DOHH2 (cell line): ENCODE results near the gene CABYR.

Experiments
- EZH2phosphoT487 ChIP-seq: fragments of 200-600 bp; sonication (generic); IDR thresholded peaks from 2 replicates; pipeline ENCODE4 v1.6.1; 2017; ENCODE audit warnings: borderline replicate concordance, mild to moderate bottlenecking, antibody characterized with exemption, low read length, moderate library complexity, mixed read lengths
- TF ChIP-seq, protein P1 (sequence below): fragments of 200-600 bp; sonication (generic); IDR thresholded peaks from one replicate; pipeline ENCODE4 v1.5.1; 2014; ENCODE audit warnings: antibody characterized with exemption, mild to moderate bottlenecking, low read depth, low read length; ENCODE audit not compliant: poor library complexity, severe bottlenecking

- TF ChIP-seq, protein P1, sequence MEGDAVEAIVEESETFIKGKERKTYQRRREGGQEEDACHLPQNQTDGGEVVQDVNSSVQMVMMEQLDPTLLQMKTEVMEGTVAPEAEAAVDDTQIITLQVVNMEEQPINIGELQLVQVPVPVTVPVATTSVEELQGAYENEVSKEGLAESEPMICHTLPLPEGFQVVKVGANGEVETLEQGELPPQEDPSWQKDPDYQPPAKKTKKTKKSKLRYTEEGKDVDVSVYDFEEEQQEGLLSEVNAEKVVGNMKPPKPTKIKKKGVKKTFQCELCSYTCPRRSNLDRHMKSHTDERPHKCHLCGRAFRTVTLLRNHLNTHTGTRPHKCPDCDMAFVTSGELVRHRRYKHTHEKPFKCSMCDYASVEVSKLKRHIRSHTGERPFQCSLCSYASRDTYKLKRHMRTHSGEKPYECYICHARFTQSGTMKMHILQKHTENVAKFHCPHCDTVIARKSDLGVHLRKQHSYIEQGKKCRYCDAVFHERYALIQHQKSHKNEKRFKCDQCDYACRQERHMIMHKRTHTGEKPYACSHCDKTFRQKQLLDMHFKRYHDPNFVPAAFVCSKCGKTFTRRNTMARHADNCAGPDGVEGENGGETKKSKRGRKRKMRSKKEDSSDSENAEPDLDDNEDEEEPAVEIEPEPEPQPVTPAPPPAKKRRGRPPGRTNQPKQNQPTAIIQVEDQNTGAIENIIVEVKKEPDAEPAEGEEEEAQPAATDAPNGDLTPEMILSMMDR = no peak
- no peak for TF ChIP-seq EZH2phosphoT487
Measured at GRCh38 chr18:24200494-24201290, 61.8 kb downstream of the CABYR start.
